Ovary (tissue), 3 donors: ENCODE measurements around the gene GPHN.

Experiments
- EP300 ChIP-seq: sonication (generic); formaldehyde crosslinking; IDR thresholded peaks from one replicate; pipeline ENCODE4 v1.6.1; 2017; ENCODE audit warnings: antibody characterized with exemption
- POLR2A ChIP-seq: fragments of 450-650 bp; IDR thresholded peaks from one replicate; pipeline ENCODE4 v1.6.1; 2017; ENCODE audit warnings: antibody characterized with exemption, mild to moderate bottlenecking, moderate library complexity
- TF ChIP-seq, protein P1 (sequence below), 3 donors: fragments of 450-650 bp in 2 of 3; fragments of 200-600 bp in 1 of 3; IDR thresholded peaks; one replicate each; pipeline versions ENCODE4 v1.5.1 to v1.8.0; 2016 to 2022; ENCODE audit warnings: antibody characterized with exemption in 3 of 3, mild to moderate bottlenecking in 1 of 3
- donor health status: DM: no; HTN: no; CAD: no.

DNA sequence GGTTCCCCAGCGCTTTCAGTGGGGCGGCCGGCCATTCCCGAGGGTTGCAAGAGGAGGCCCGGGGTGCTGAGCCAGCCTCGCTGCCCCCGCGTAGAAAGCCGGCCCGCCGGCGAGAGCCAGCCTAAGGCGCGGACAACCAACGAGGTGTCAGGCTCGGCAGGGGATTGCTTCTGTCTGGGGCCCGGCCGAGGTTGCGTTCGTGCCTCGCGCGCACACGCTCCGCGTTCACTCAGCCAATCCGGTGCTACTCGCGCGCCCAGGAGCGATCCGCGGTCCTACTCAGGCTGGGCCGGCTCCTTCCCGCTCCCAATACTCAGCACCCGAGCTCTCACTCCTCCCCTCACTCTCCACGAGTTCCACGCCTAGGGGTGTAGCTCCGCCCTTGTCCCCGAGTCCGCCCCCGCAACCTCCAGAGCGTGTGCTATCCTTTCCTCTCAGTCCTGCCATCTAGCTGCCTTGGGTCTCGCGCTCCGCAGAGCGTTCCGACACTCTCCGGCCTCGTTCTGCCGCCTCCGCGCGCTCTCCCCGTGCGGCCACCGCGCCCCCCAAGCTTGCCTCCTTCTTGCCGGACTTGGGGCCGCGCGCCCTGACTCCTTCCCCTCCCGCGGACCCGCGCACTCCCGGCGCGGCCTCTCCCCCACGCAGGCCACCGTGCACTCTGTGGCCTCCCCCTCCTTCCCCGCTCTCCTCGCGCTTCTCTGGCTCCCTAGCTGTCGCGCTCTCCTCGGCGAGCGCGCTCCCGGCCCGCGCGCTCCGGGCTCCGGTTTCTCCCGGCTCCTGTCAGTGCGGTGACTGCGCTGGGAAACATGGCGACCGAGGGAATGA, at the start of gene GPHN:
- TF ChIP-seq, protein P1, sequence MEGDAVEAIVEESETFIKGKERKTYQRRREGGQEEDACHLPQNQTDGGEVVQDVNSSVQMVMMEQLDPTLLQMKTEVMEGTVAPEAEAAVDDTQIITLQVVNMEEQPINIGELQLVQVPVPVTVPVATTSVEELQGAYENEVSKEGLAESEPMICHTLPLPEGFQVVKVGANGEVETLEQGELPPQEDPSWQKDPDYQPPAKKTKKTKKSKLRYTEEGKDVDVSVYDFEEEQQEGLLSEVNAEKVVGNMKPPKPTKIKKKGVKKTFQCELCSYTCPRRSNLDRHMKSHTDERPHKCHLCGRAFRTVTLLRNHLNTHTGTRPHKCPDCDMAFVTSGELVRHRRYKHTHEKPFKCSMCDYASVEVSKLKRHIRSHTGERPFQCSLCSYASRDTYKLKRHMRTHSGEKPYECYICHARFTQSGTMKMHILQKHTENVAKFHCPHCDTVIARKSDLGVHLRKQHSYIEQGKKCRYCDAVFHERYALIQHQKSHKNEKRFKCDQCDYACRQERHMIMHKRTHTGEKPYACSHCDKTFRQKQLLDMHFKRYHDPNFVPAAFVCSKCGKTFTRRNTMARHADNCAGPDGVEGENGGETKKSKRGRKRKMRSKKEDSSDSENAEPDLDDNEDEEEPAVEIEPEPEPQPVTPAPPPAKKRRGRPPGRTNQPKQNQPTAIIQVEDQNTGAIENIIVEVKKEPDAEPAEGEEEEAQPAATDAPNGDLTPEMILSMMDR (IDR thresholded peaks at IDR 0.05), result peak in 2 of 3 donors; percentile 17 to 34
- TF ChIP-seq EP300 (no peak), POLR2A (peak; percentile 41)
